Measurements from ENCODE around the gene SLC9A4.
"Not testable (repeated sequence)": the region's sequence is repeated elsewhere in the genome, so short reads cannot be mapped to it uniquely, and the experiment has no call there.

The SLC9A4 gene

DNA sequence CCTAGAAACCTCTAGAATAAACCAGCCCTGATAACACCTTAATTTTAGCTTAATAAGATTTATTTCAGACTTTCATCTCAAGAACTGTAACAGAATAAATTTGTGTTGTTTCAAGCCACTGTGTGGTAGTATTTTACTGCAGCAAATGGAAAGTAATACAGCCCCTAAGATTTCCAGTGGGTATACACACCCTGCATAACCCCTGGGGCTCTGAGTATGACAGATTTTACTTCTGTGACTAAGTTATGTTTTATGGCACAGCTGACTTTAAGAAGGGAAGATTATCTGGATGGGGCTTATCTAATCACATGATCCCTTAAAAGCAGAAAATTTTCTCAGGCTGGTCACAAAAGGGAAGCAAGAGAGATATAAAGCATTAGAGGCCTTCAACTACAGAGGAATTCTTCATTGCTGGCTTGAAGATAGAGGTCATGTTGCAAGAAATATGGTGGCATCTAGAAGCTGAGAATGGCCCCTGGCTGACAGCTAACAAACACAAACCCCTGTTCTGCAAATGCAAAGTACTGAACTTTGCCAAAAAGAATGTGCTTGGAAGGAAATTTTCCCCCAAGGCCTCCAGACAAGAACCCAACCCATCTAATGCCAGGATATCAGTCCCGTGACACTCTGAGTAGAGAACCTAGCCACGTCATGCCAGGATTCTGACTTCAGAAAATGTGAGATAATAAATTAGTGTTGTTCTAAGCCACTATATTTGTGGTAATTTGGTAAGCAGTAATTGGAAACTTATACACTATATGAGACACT, 78.5 kb downstream of the SLC9A4 start:
- no peak for DNase-seq

DNA sequence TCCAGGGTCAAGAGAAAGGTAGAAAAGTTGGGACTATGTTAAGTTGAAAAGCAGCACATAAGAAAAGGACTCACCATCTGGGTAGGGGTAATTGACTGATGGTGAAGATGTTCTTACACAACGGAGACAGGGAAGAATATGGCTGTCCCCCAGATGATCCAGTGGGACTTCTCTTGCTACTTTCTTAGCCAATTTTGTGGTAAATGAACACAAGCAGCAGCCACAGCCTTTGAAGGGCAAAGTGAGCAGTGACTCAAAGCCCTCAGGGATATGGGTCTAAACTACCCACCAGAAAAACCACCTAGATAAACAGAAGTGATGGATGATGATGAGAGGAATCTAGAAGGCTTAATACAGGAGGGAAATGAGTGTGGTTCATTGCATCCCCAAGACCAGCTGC, 80.6 kb downstream of the SLC9A4 start:
- no peak for DNase-seq

GRCh38 chr2:102558463-102558862, 85.4 kb downstream of the SLC9A4 start:
- DNase-seq, result no peak

DNA sequence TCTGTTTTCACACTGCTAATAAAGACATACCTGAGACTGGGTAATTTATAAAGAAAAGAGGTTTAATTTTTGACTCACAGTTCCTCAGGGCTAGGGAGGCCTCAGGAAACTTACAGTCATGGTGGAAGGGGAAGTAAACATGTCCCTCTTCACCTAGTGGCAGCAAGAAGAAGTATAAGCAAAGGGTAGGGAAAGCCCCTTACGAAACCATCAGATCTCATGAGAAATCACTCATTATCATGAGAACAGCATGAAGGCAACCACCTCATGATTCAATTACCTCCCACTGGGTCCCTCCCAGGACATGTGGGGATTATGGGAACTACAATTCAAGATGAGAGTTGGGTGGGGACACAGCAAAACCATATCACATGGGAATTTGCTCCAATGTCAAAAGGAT, 89.5 kb downstream of the SLC9A4 start:
- DNase-seq, result not testable (repeated sequence)

DNA sequence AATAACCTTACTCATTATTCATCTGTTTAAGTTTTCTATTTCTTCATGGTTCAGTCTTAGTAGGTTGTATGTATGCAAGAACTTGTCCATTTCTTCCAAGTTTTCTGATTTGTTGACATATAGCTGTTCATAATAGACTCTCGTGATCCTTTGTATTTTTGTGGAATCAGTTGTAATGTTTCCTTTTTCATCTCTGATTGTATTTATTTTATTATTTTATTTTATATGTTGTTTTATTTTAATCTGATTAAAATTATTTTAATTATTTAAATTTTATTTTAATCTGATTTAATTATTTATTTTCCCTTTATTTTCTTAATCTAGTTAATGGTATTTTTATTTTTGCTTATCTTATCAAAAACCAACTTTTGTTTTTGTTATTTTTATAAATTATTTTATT, 102.9 kb downstream of the SLC9A4 start:
- DNase-seq, result no peak

DNA sequence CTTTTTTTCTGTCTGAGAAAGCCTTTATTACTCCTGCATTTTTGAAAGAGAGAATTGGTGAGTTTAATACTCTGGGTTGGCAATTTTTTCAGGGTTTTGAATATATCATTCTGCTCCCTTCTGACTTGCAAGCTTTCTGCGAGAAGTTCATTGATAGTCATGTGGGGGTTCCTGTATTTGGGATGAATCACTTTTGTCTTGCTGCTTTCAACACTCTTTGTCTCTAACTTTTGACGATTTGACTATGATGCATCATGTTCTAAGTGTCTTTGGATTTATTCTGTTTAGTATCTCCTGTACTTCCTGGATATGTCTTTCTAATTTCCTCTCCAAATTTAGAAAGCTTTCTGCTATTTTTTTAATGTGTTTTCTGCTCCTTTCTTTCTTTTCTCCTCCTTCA, 105.3 kb downstream of the SLC9A4 start:
- no peak for DNase-seq

- no peak for DNase-seq
Measured at GRCh38 chr2:102581911-102582310, 108.9 kb downstream of the SLC9A4 start.

GRCh38 chr2:102582845-102583244, 109.8 kb downstream of the SLC9A4 start:
- no peak for DNase-seq

Data from kidney glomerular epithelial cell (primary cell).